Measurements from ENCODE around the gene ALDH1A3. TPM values are rescaled to one million over a fixed set of nuclear protein-coding genes. Genes with fewer than 3 reads are reported as not detected.

Gene ALDH1A3
- total RNA-seq, 2 experiments from 2014 or later, result not detected

GRCh38 chr15:100951965-100952364 lies 72.3 kb downstream of the ALDH1A3 start:
- POLR2A ChIA-PET, result no interaction called here
- Mint-ChIP-seq H3K36me3 (ENCODE audit: low read depth) (no peaks in the 10 kb centered on the region), H3K9me3 (no peaks in the 10 kb centered on the region), H3K4me1 (no peaks in the 10 kb centered on the region), H3K27ac (no peak overlapping the region), H3K4me3 (no peak overlapping the region), H3K27me3 (peaks cover 29% of the 10 kb centered on the region)
- CTCF ChIA-PET, result no interaction called here
- no peak for DNase-seq

- H3K36me3 Mint-ChIP-seq (ENCODE audit: low read depth), result no peaks in the 10 kb centered on the region
- H3K27me3 Mint-ChIP-seq, result peaks cover 29% of the 10 kb centered on the region
These were observed 72.9 kb downstream of the ALDH1A3 start for GRCh38 chr15:100952566-100952965.

GRCh38 chr15:100958326-100959065 lies 78.9 kb downstream of the ALDH1A3 start:
- peaks cover 40% of the 10 kb centered on the region for H3K27me3 Mint-ChIP-seq
- POLR2A ChIA-PET, result no interaction called here
- H3K4me3 Mint-ChIP-seq, result no peak overlapping the region
- H3K27ac Mint-ChIP-seq, result no peak overlapping the region
- no peaks in the 10 kb centered on the region for H3K4me1 Mint-ChIP-seq
- CTCF ChIA-PET, result no interaction called here
- H3K9me3 Mint-ChIP-seq, result no peaks in the 10 kb centered on the region
- no peaks in the 10 kb centered on the region for H3K36me3 Mint-ChIP-seq (ENCODE audit: low read depth)
- no peak for DNase-seq

More at GRCh38 chr15:100952566-100952965, 72.9 kb downstream of the ALDH1A3 start:
- no peak overlapping the region for H3K27ac Mint-ChIP-seq
- no peaks in the 10 kb centered on the region for H3K4me1 Mint-ChIP-seq
- POLR2A ChIA-PET, result no interaction called here
- no peaks in the 10 kb centered on the region for H3K9me3 Mint-ChIP-seq
- DNase-seq, result no peak
- CTCF ChIA-PET, result no interaction called here
- H3K4me3 Mint-ChIP-seq, result no peak overlapping the region

- Mint-ChIP-seq H3K4me3 (no peak overlapping the region), H3K27ac (no peak overlapping the region), H3K9me3 (no peaks in the 10 kb centered on the region), H3K4me1 (no peaks in the 10 kb centered on the region), H3K27me3 (peaks cover 42% of the 10 kb centered on the region), H3K36me3 (ENCODE audit: low read depth) (no peaks in the 10 kb centered on the region)
- no peak for DNase-seq
- POLR2A ChIA-PET, result no interaction called here
- CTCF ChIA-PET, result no interaction called here
These were observed 79.7 kb downstream of the ALDH1A3 start for GRCh38 chr15:100959066-100960050.

Other genes with a start within 250 kb of the ALDH1A3 start
- gene LRRK1, start 39.5 kb downstream of the ALDH1A3 start, total RNA-seq, result under 1 TPM; 0.40 to 0.45 TPM

Data from activated CD4-positive, alpha-beta T cell treated with anti-CD3 and anti-CD28 coated beads, Interleukin-2, amount 10 ng/mL, durations not matched to agents 7 days and 5 days (primary cell).